HCT116 (cell line): Measurements from ENCODE around the gene SGMS1. TPM values are rescaled to one million over a fixed set of nuclear protein-coding genes. Genes with fewer than 3 reads are reported as not detected.

Experiments used
- ATAC-seq: fragments of 200-7000 bp; cut with Tn5 transposase; 2 replicates; pipeline ENCODE4 v1.9.1; 2020; ENCODE audit warnings: mild to moderate bottlenecking, moderate library complexity
- BruUV-seq: library from RNA; stranded (reverse); fragments of 400-500 nt; replicated peaks from 2 replicates; lab custom pipeline; 2021; lab: Mats Ljungman, UMichigan
- CTCF ChIA-PET: fragments of 300-600 bp; sonication (Branson Sonifier 250); formaldehyde crosslinking; loops from one replicate; lab custom pipeline; 2021; ENCODE audit warnings: antibody characterized with exemption; lab: Charles Lee
- POLR2A ChIA-PET: fragments of 300-600, 350-600 bp; sonication (Branson Sonifier 250); formaldehyde crosslinking; loops from one replicate; lab custom pipeline; 2021; ENCODE audit warnings: antibody characterized with exemption; lab: Charles Lee
- RAD21 ChIA-PET, 2 experiments: fragments of 300-600 bp; sonication (Branson Sonifier 250); formaldehyde crosslinking; loops; one replicate each; lab custom pipeline; 2023; ENCODE audit warnings: low total read pairs in 2 of 2; ENCODE audit not compliant: uncharacterized antibody in 2 of 2, unreplicated experiment in 2 of 2, low non-redundant PET in 1 of 2; lab: Charles Lee
- DNase-seq: peaks from one replicate; pipeline ENCODE4 v3.0.0-alpha.2; 2010; ENCODE audit warnings: low read depth, low spot score
- H2AFZ ChIP-seq: fragments of 200-600 bp; shearing (Covaris generic), sonication (generic); 2 replicates; pipeline ENCODE4 v1.6.1; 2017; ENCODE audit warnings: low read depth, mixed run types, mixed read lengths, antibody characterized with exemption, low read length; ENCODE audit not compliant: poor library complexity, severe bottlenecking
- H3K27ac ChIP-seq: 2 replicates; pipeline ENCODE4 v1.5.1; 2012; ENCODE audit warnings: low read depth, low read length
- H3K27me3 ChIP-seq: fragments of 200-600 bp; sonication (generic); 2 replicates; pipeline ENCODE4 v1.6.1; 2016; ENCODE audit warnings: mixed run types, low read length, mixed read lengths; ENCODE audit not compliant: insufficient read depth
- H3K36me3 ChIP-seq, 2 experiments: fragments of 200-500 bp in 1 of 2; fragments of 200-600 bp in 1 of 2; sonication (Bioruptor generic) in 1 of 2; sonication (generic) in 1 of 2; 2 replicates each; pipeline versions ENCODE4 v1.5.1 to v1.6.1; 2014 to 2016; ENCODE audit warnings: low read length in 2 of 2, inconsistent platforms in 1 of 2, mixed read lengths in 1 of 2, mixed run types in 1 of 2; ENCODE audit not compliant: insufficient read depth in 2 of 2, control insufficient read depth in 1 of 2
- H3K4me1 ChIP-seq, 2 experiments: fragments of 200-600 bp in 1 of 2; sonication (generic) in 1 of 2; 2 replicates each; pipeline versions ENCODE4 v1.5.1 to v1.6.1; 2012 to 2017; ENCODE audit warnings: low read length in 2 of 2, inconsistent platforms in 1 of 2, mild to moderate bottlenecking in 1 of 2, mixed read lengths in 1 of 2, mixed run types in 1 of 2, moderate library complexity in 1 of 2; ENCODE audit not compliant: insufficient read depth in 2 of 2, control insufficient read depth in 1 of 2
- H3K4me2 ChIP-seq: fragments of 200-600 bp; sonication (generic); 2 replicates; pipeline ENCODE4 v1.6.1; 2017; ENCODE audit warnings: mixed run types, low read length, mixed read lengths
- H3K4me3 ChIP-seq, 2 experiments: fragments of 200-600 bp in 1 of 2; sonication (generic) in 1 of 2; replicated peaks in 1 of 2; 2 replicates each; pipeline ENCODE4 v1.5.1; 2011 to 2016; ENCODE audit warnings: low read length in 2 of 2, control low read depth in 1 of 2, low read depth in 1 of 2, mild to moderate bottlenecking in 1 of 2, mixed read lengths in 1 of 2, mixed run types in 1 of 2
- H3K79me2 ChIP-seq: fragments of 200-600 bp; sonication (generic); 2 replicates; pipeline ENCODE4 v1.6.1; 2017; ENCODE audit warnings: mild to moderate bottlenecking, mixed run types, low read length, moderate library complexity, mixed read lengths; ENCODE audit not compliant: insufficient read depth
- H3K9ac ChIP-seq: fragments of 200-600 bp; sonication (generic); 2 replicates; pipeline ENCODE4 v1.6.1; 2016; ENCODE audit warnings: low read length, mixed read lengths
- H3K9me2 ChIP-seq: fragments of 200-600 bp; sonication (generic), shearing (Covaris generic); 2 replicates; pipeline ENCODE4 v1.6.1; 2017; ENCODE audit warnings: mixed run types, mild to moderate bottlenecking, moderate library complexity; ENCODE audit not compliant: insufficient read depth
- H3K9me3 ChIP-seq, 2 experiments: fragments of 200-500 bp in 1 of 2; fragments of 200-600 bp in 1 of 2; sonication (Bioruptor generic) in 1 of 2; sonication (generic) in 1 of 2; 2 replicates each; pipeline ENCODE4 v1.6.1; 2014 to 2017; ENCODE audit warnings: low read length in 2 of 2, mixed read lengths in 2 of 2, inconsistent platforms in 1 of 2, low read depth in 1 of 2, mild to moderate bottlenecking in 1 of 2, mixed run types in 1 of 2, moderate library complexity in 1 of 2; ENCODE audit not compliant: control insufficient read depth in 1 of 2, insufficient read depth in 1 of 2
- H4K20me1 ChIP-seq: fragments of 200-600 bp; sonication (generic), shearing (Covaris generic); 2 replicates; pipeline ENCODE4 v1.6.1; 2017; ENCODE audit warnings: mixed run types, mild to moderate bottlenecking, moderate library complexity; ENCODE audit not compliant: insufficient read depth
- ATF3 ChIP-seq: IDR thresholded peaks from 2 replicates; pipeline ENCODE4 v1.6.1; 2012
- CBX3 ChIP-seq: IDR thresholded peaks from 2 replicates; pipeline ENCODE4 v1.6.1; 2012; ENCODE audit warnings: low read depth
- CTCF ChIP-seq, 3 experiments: fragments of 200-600 bp in 1 of 3; sonication (generic) in 1 of 3; IDR thresholded peaks in 2 of 3; conservative IDR thresholded peaks in 1 of 3; 2 replicates each; pipeline ENCODE4 v1.5.1; 2012 to 2017; ENCODE audit warnings: low read depth in 2 of 3, low read length in 2 of 3, antibody characterized with exemption in 1 of 3, borderline replicate concordance in 1 of 3, control low read depth in 1 of 3, mild to moderate bottlenecking in 1 of 3, mixed read lengths in 1 of 3, mixed run types in 1 of 3, moderate library complexity in 1 of 3; ENCODE audit not compliant: insufficient read depth in 1 of 3
- EGR1 ChIP-seq: IDR thresholded peaks from 2 replicates; pipeline ENCODE4 v1.6.1; 2012; ENCODE audit warnings: low read depth
- MAX ChIP-seq: IDR thresholded peaks from 2 replicates; pipeline ENCODE4 v1.6.1; 2012
- POLR2A ChIP-seq: IDR thresholded peaks from 2 replicates; pipeline ENCODE4 v1.7.0; 2011; ENCODE audit warnings: borderline replicate concordance; ENCODE audit not compliant: insufficient read depth, insufficient read length; ENCODE audit errors: extremely low read depth
- POLR2AphosphoS5 ChIP-seq: IDR thresholded peaks from 2 replicates; pipeline ENCODE4 v1.6.1; 2011; ENCODE audit warnings: mild to moderate bottlenecking, low read depth, low read length, moderate library complexity
- REST ChIP-seq: IDR thresholded peaks from 2 replicates; pipeline ENCODE4 v1.6.1; 2012; ENCODE audit warnings: low read depth
- SRF ChIP-seq: IDR thresholded peaks from 2 replicates; pipeline ENCODE4 v1.6.1; 2012; ENCODE audit warnings: low read depth
- ZBTB33 ChIP-seq: IDR thresholded peaks from 2 replicates; pipeline ENCODE4 v1.6.1; 2011; ENCODE audit warnings: mild to moderate bottlenecking, low read length, moderate library complexity; ENCODE audit not compliant: insufficient replicate concordance; ENCODE audit errors: extremely low read depth
- intact Hi-C: fragments of 100-400 bp; cut with micrococcal nuclease; formaldehyde crosslinking; loops from 2 replicates; pipeline ENCODE4 v1.10.0; 2022
- total RNA-seq: library from RNA; stranded (reverse); gene quantifications from one replicate; pipeline ENCODE4 v1.2.1, GENCODE V29; 2021; ENCODE audit not compliant: unreplicated experiment

Gene SGMS1
- total RNA-seq, 1 experiment from 2014 or later: 29.1 TPM

- peaks cover 11 to 19% of the 10 kb centered on the region in 2 experiments for H3K4me1 ChIP-seq
- no peak overlapping the region for H3K4me3 ChIP-seq
- no peak for DNase-seq
- H3K36me3 ChIP-seq: no peaks in the 10 kb centered on the region
- intact Hi-C loops: no loop called here
- no peaks in the 10 kb centered on the region for H3K9me3 ChIP-seq
- no peaks in the 10 kb centered on the region for H3K27me3 ChIP-seq
- H3K4me2 ChIP-seq: no peak overlapping the region
- POLR2A ChIA-PET: no interaction called here
- H4K20me1 ChIP-seq: no peaks in the 10 kb centered on the region
- no peak for ATAC-seq
- no peak overlapping the region for H3K27ac ChIP-seq
- CTCF ChIA-PET: no interaction called here
- BruUV-seq: no TSS peak
- RAD21 ChIA-PET: no interaction called here
- no peak overlapping the region for H2AFZ ChIP-seq
- TF ChIP-seq CBX3 (no peak), SRF (no peak), MAX (no peak), CTCF (IDR thresholded peaks at IDR 0.05 in 2 of 3, conservative IDR thresholded peaks at IDR 0.05 in 1 of 3; ENCODE audit: borderline replicate concordance in 1 of 3, insufficient read depth in 1 of 3, low read depth in 2 of 3, low read length in 2 of 3) (no peak), EGR1 (no peak), POLR2A (no peak), ZBTB33 (no peak), ATF3 (no peak), POLR2AphosphoS5 (no peak), REST (no peak)
- H3K9ac ChIP-seq: no peak overlapping the region
- H3K79me2 ChIP-seq: peaks cover 17% of the 10 kb centered on the region; the same call in 1 of the 2 replicates
- H3K9me2 ChIP-seq: no peaks in the 10 kb centered on the region
Observed at GRCh38 chr10:50603151-50603850, 20.5 kb downstream of the SGMS1 start.
